Spleen (tissue), 11 donors: ENCODE data around the gene BCO2. TPM values are rescaled to one million over a fixed set of nuclear protein-coding genes. Genes with fewer than 3 reads are reported as not detected.

Source experiments
- DNase-seq: peaks from one replicate; pipeline ENCODE4 v3.0.0-alpha.2; 2020
- H3K27ac ChIP-seq, 8 donors: fragments of 200-600 bp; sonication (generic) in 7 of 8; 1 replicate in 4 of 8; 2 replicates in 4 of 8; pipeline versions ENCODE4 v1.5.0 to v1.8.0; 2016 to 2021; ENCODE audit warnings: inconsistent platforms in 4 of 8, mild to moderate bottlenecking in 4 of 8, moderate library complexity in 1 of 8
- H3K27me3 ChIP-seq, 7 donors: fragments of 200-600 bp; sonication (generic) in 6 of 7; replicated peaks in 1 of 7; 1 replicate in 4 of 7; 2 replicates in 3 of 7; pipeline versions ENCODE4 v1.5.0 to v1.8.0; 2016 to 2021; ENCODE audit warnings: inconsistent platforms in 3 of 7, mild to moderate bottlenecking in 1 of 7
- H3K36me3 ChIP-seq, 6 donors: fragments of 200-600 bp; sonication (generic) in 5 of 6; 1 replicate in 4 of 6; 2 replicates in 2 of 6; pipeline versions ENCODE4 v1.5.0 to v1.8.0; 2016 to 2021; ENCODE audit warnings: inconsistent platforms in 2 of 6
- H3K4me1 ChIP-seq, 6 donors: fragments of 200-600 bp; sonication (generic) in 5 of 6; 1 replicate in 3 of 6; 2 replicates in 3 of 6; pipeline versions ENCODE4 v1.5.0 to v1.8.0; 2016 to 2021; ENCODE audit warnings: inconsistent platforms in 3 of 6
- H3K4me3 ChIP-seq, 8 donors: fragments of 200-600 bp; sonication (generic) in 7 of 8; 1 replicate in 4 of 8; 2 replicates in 4 of 8; pipeline versions ENCODE4 v1.5.0 to v1.8.0; 2016 to 2021; ENCODE audit warnings: inconsistent platforms in 4 of 8, mild to moderate bottlenecking in 4 of 8, moderate library complexity in 2 of 8
- H3K9me3 ChIP-seq, 8 donors: fragments of 200-600 bp; sonication (generic) in 7 of 8; 1 replicate in 4 of 8; 2 replicates in 4 of 8; pipeline versions ENCODE4 v1.5.0 to v1.8.0; 2016 to 2021; ENCODE audit warnings: inconsistent platforms in 4 of 8
- CTCF ChIP-seq, 11 experiments: fragments of 200-600 bp in 7 of 11; fragments of 450-650 bp in 4 of 11; sonication (generic) in 4 of 11; IDR thresholded peaks in 8 of 11; conservative IDR thresholded peaks in 3 of 11; 1 replicate in 7 of 11; 2 replicates in 4 of 11; pipeline versions ENCODE4 v1.4.0 to v1.8.0; 2016 to 2021; ENCODE audit warnings: antibody characterized with exemption in 11 of 11, inconsistent platforms in 4 of 11, mild to moderate bottlenecking in 1 of 11
- POLR2A ChIP-seq, 3 donors: fragments of 450-650 bp; IDR thresholded peaks; one replicate each; pipeline ENCODE4 v1.5.1; 2017; ENCODE audit warnings: antibody characterized with exemption in 3 of 3, mild to moderate bottlenecking in 1 of 3
- POLR2AphosphoS5 ChIP-seq, 3 donors: sonication (generic); formaldehyde crosslinking; IDR thresholded peaks; one replicate each; pipeline ENCODE4 v1.5.1; 2017; ENCODE audit warnings: antibody characterized with exemption in 3 of 3
- WGBS, 5 donors: extraction: QIAGEN DNeasy Blood & Tissue Kit in 3 of 5; methylation state at CpG; one replicate each; pipeline versions ENCODE4 v1.1.5 to v1.1.7; 2013 to 2018; 5-methylcytosine and 5-hydroxymethylcytosine counted together
- intact Hi-C: fragments of 100-400 bp; cut with DNase I; formaldehyde crosslinking; loops from one replicate; pipeline ENCODE4 v1.15.0; 2023; ENCODE audit warnings: low total_unique reads
- polyA plus RNA-seq, 3 donors: library from polyadenylated mRNA; stranded (reverse); fragments of 200-250 nt; gene quantifications; one replicate each; pipeline ENCODE4 v1.2.1, GENCODE V29; 2013
- total RNA-seq, 7 donors: library from RNA; depleted of rRNA in 3 of 7; stranded (reverse); fragments of >200 nt in 3 of 7; fragmentation: NEBNext Ultra II Directional in 4 of 7; extraction: Animal tissue kit (Norgen Biotek cat#: 25700) in 4 of 7; gene quantifications; one replicate each; pipeline versions ENCODE4 v1.1.0 to v1.2.1, GENCODE V29; 2016 to 2021
- donor health status: healthy with polysubstance abuse.
- donor health status: DM: no; HTN: no; CAD: no; lungs with moderate emphysema.
- donor health status: DM: no; HTN: no; CAD: no.
- donor health status: Bipolar disorder and iron deficiency.
- donor health status: healthy.
- donor health status: DM: no; HTN: no; CAD: no.
- donor health status: DM: yes; HTN: yes; CAD: no.

BCO2 gene
- total and polyA plus RNA-seq, 10 donors = 1.6 to 7.8 (median 3.8) TPM

GRCh38 chr11:112156153-112156955 is 19.0 kb upstream of the BCO2 start:
- no peaks in the 10 kb centered on the region for H3K9me3 ChIP-seq
- H3K4me1 ChIP-seq = peaks cover 0 to 32% (median 4%) of the 10 kb centered on the region in 6 donors
- H3K4me3 ChIP-seq = no peak overlapping the region
- intact Hi-C loops = no loop called here
- DNase-seq = no peak
- no peak overlapping the region for H3K27ac ChIP-seq
- no peaks in the 10 kb centered on the region for H3K27me3 ChIP-seq
- TF ChIP-seq POLR2AphosphoS5 (IDR thresholded peaks at IDR 0.05) (no peak), POLR2A (IDR thresholded peaks at IDR 0.05) (no peak), CTCF (IDR thresholded peaks at IDR 0.05 in 8 of 11, conservative IDR thresholded peaks at IDR 0.05 in 3 of 11) (no peak)
- WGBS, 5 donors = 82 to 97% (median 90%) methylated on average over 5 of the region's 5 CpGs
- H3K36me3 ChIP-seq = peaks cover 0 to 35% (median 0%) of the 10 kb centered on the region in 6 donors

- H3K4me3 ChIP-seq = no peak overlapping the region
- TF ChIP-seq POLR2A (IDR thresholded peaks at IDR 0.05) = no peak
- H3K27me3 ChIP-seq = no peaks in the 10 kb centered on the region
- DNase-seq = no peak
- H3K36me3 ChIP-seq = peaks cover 0 to 28% (median 0%) of the 10 kb centered on the region in 6 donors
- peak overlapping the region in 1 of 8 donors; percentile 43 for H3K27ac ChIP-seq
- 63 to 73% (median 70%) methylated on average over 4 of the region's 4 CpGs for whole genome bisulfite sequencing, 5 donors
- no peaks in the 10 kb centered on the region for H3K9me3 ChIP-seq
- peaks cover 0 to 33% (median 4%) of the 10 kb centered on the region in 6 donors for H3K4me1 ChIP-seq
- intact Hi-C loops = no loop called here
Observed at GRCh38 chr11:112156956-112157766, 18.2 kb upstream of the BCO2 start.

- Histone ChIP-seq H3K4me3 (peak overlapping the region in 3 of 8 donors; percentile 9 to 53 (median 12)), H3K27ac (peak overlapping the region in 7 of 8 donors; percentile 22 to 90 (median 81)), H3K27me3 (no peaks in the 10 kb centered on the region), H3K9me3 (no peaks in the 10 kb centered on the region), H3K36me3 (peaks cover 0 to 8% (median 0%) of the 10 kb centered on the region in 6 donors), H3K4me1 (peaks cover 0 to 50% (median 5%) of the 10 kb centered on the region in 6 donors)
- 43 to 74% (median 63%) methylated on average over 7 of the region's 7 CpGs for WGBS, 5 donors
- intact Hi-C loops = no loop called here
- TF ChIP-seq CTCF (IDR thresholded peaks at IDR 0.05 in 8 of 11, conservative IDR thresholded peaks at IDR 0.05 in 3 of 11) (no peak), POLR2A (IDR thresholded peaks at IDR 0.05) (no peak), POLR2AphosphoS5 (IDR thresholded peaks at IDR 0.05) (no peak)
- no peak for DNase-seq
Observed at GRCh38 chr11:112159098-112160065, 15.9 kb upstream of the BCO2 start.
